BLaER1 (cell line): ENCODE results near the gene SLC22A23.

Experiments used
- H3K27ac ChIP-seq: shearing (Covaris generic); formaldehyde crosslinking; 2 replicates; pipeline ENCODE4 v1.8.1; 2022
- H3K27me3 ChIP-seq: shearing (Covaris generic); formaldehyde crosslinking; 2 replicates; pipeline ENCODE4 v1.8.1; 2022
- H3K36me3 ChIP-seq: shearing (Covaris generic); formaldehyde crosslinking; 2 replicates; pipeline ENCODE4 v1.8.1; 2022
- H3K4me1 ChIP-seq: shearing (Covaris generic); formaldehyde crosslinking; 2 replicates; pipeline ENCODE4 v1.8.1; 2022
- H3K4me2 ChIP-seq: shearing (Covaris generic); formaldehyde crosslinking; 2 replicates; pipeline ENCODE4 v1.8.1; 2022
- H3K4me3 ChIP-seq: shearing (Covaris generic); formaldehyde crosslinking; 2 replicates; pipeline ENCODE4 v1.8.1; 2022
- H3K9ac ChIP-seq: shearing (Covaris generic); formaldehyde crosslinking; 2 replicates; pipeline ENCODE4 v1.8.1; 2022
- H3K9me3 ChIP-seq: shearing (Covaris generic); formaldehyde crosslinking; 2 replicates; pipeline ENCODE4 v1.8.1; 2022
- H4K20me1 ChIP-seq: shearing (Covaris generic); formaldehyde crosslinking; 2 replicates; pipeline ENCODE4 v1.8.1; 2022
- Cebpa-rat ChIP-seq: shearing (Covaris generic); IDR thresholded peaks from 2 replicates; pipeline ENCODE4 v1.8.1; 2022

Gene SLC22A23

GRCh38 chr6:3322366-3322890 lies 134.4 kb downstream of the SLC22A23 start:
- no peak overlapping the region for H3K9ac ChIP-seq
- H3K27ac ChIP-seq, result no peak overlapping the region
- H3K4me1 ChIP-seq, result peaks cover 28% of the 10 kb centered on the region
- no peak for TF ChIP-seq Cebpa-rat
- no peaks in the 10 kb centered on the region for H3K9me3 ChIP-seq
- no peaks in the 10 kb centered on the region for H3K36me3 ChIP-seq
- no peaks in the 10 kb centered on the region for H3K27me3 ChIP-seq
- H3K4me3 ChIP-seq, result no peak overlapping the region
- no peaks in the 10 kb centered on the region for H4K20me1 ChIP-seq
- no peak overlapping the region for H3K4me2 ChIP-seq

GRCh38 chr6:3321875-3322274 lies 135.0 kb downstream of the SLC22A23 start:
- H3K27ac ChIP-seq, result no peak overlapping the region
- H3K9me3 ChIP-seq, result no peaks in the 10 kb centered on the region
- no peak overlapping the region for H3K9ac ChIP-seq
- H3K4me2 ChIP-seq, result no peak overlapping the region
- no peaks in the 10 kb centered on the region for H3K27me3 ChIP-seq
- no peaks in the 10 kb centered on the region for H4K20me1 ChIP-seq
- H3K4me3 ChIP-seq, result no peak overlapping the region
- peaks cover 28% of the 10 kb centered on the region for H3K4me1 ChIP-seq
- TF ChIP-seq Cebpa-rat, result no peak
- H3K36me3 ChIP-seq, result no peaks in the 10 kb centered on the region

GRCh38 chr6:3321042-3321441 lies 135.8 kb downstream of the SLC22A23 start:
- Histone ChIP-seq H3K27me3 (no peaks in the 10 kb centered on the region), H4K20me1 (no peaks in the 10 kb centered on the region), H3K27ac (no peak overlapping the region)

GRCh38 chr6:3320238-3320811 lies 136.5 kb downstream of the SLC22A23 start:
- Histone ChIP-seq H3K27me3 (no peaks in the 10 kb centered on the region), H3K4me3 (no peak overlapping the region), H3K9me3 (no peaks in the 10 kb centered on the region), H4K20me1 (no peaks in the 10 kb centered on the region), H3K4me1 (peaks cover 28% of the 10 kb centered on the region), H3K4me2 (no peak overlapping the region), H3K27ac (no peak overlapping the region), H3K9ac (no peak overlapping the region), H3K36me3 (no peaks in the 10 kb centered on the region)
- no peak for TF ChIP-seq Cebpa-rat

More at GRCh38 chr6:3321042-3321441, 135.8 kb downstream of the SLC22A23 start:
- Histone ChIP-seq H3K9me3 (no peaks in the 10 kb centered on the region), H3K9ac (no peak overlapping the region), H3K4me1 (peaks cover 28% of the 10 kb centered on the region), H3K36me3 (no peaks in the 10 kb centered on the region), H3K4me2 (no peak overlapping the region), H3K4me3 (no peak overlapping the region)
- TF ChIP-seq Cebpa-rat, result no peak

GRCh38 chr6:3319610-3320200 lies 137.1 kb downstream of the SLC22A23 start:
- TF ChIP-seq Cebpa-rat, result no peak
- no peaks in the 10 kb centered on the region for H3K36me3 ChIP-seq
- H4K20me1 ChIP-seq, result no peaks in the 10 kb centered on the region
- no peak overlapping the region for H3K27ac ChIP-seq
- no peaks in the 10 kb centered on the region for H3K27me3 ChIP-seq
- no peak overlapping the region for H3K4me2 ChIP-seq
- no peak overlapping the region for H3K9ac ChIP-seq
- H3K9me3 ChIP-seq, result no peaks in the 10 kb centered on the region
- no peak overlapping the region for H3K4me3 ChIP-seq
- peaks cover 28% of the 10 kb centered on the region for H3K4me1 ChIP-seq

GRCh38 chr6:3318821-3319540 lies 137.9 kb downstream of the SLC22A23 start:
- peak overlapping the region; percentile 68 for H3K4me2 ChIP-seq
- no peak overlapping the region for H3K9ac ChIP-seq
- no peaks in the 10 kb centered on the region for H3K27me3 ChIP-seq
- H3K9me3 ChIP-seq, result no peaks in the 10 kb centered on the region
- no peaks in the 10 kb centered on the region for H4K20me1 ChIP-seq
- H3K4me1 ChIP-seq, result peaks cover 21% of the 10 kb centered on the region
- no peak overlapping the region for H3K27ac ChIP-seq
- H3K36me3 ChIP-seq, result no peaks in the 10 kb centered on the region
- no peak overlapping the region for H3K4me3 ChIP-seq
- TF ChIP-seq Cebpa-rat, result no peak

GRCh38 chr6:3318226-3318625 lies 138.6 kb downstream of the SLC22A23 start:
- no peak overlapping the region for H3K9ac ChIP-seq
- no peaks in the 10 kb centered on the region for H3K36me3 ChIP-seq
- TF ChIP-seq Cebpa-rat, result no peak
- H3K4me2 ChIP-seq, result peak overlapping the region; percentile 68
- H3K27ac ChIP-seq, result no peak overlapping the region
- H4K20me1 ChIP-seq, result no peaks in the 10 kb centered on the region
- no peaks in the 10 kb centered on the region for H3K9me3 ChIP-seq
- peaks cover 16% of the 10 kb centered on the region for H3K4me1 ChIP-seq
- H3K4me3 ChIP-seq, result no peak overlapping the region
- H3K27me3 ChIP-seq, result no peaks in the 10 kb centered on the region

GRCh38 chr6:3317741-3318211 lies 139.1 kb downstream of the SLC22A23 start:
- H3K4me3 ChIP-seq, result no peak overlapping the region

GRCh38 chr6:3316818-3317217 lies 140.0 kb downstream of the SLC22A23 start:
- no peak overlapping the region for H3K4me3 ChIP-seq
- no peak for TF ChIP-seq Cebpa-rat
- H3K4me1 ChIP-seq, result peaks cover 21% of the 10 kb centered on the region
- H3K9me3 ChIP-seq, result no peaks in the 10 kb centered on the region
- H3K4me2 ChIP-seq, result no peak overlapping the region
- H4K20me1 ChIP-seq, result no peaks in the 10 kb centered on the region
- no peaks in the 10 kb centered on the region for H3K36me3 ChIP-seq
- no peaks in the 10 kb centered on the region for H3K27me3 ChIP-seq
- H3K9ac ChIP-seq, result no peak overlapping the region
- no peak overlapping the region for H3K27ac ChIP-seq

More at GRCh38 chr6:3317741-3318211, 139.1 kb downstream of the SLC22A23 start:
- no peak overlapping the region for H3K9ac ChIP-seq
- no peaks in the 10 kb centered on the region for H4K20me1 ChIP-seq
- H3K27ac ChIP-seq, result no peak overlapping the region
- H3K4me1 ChIP-seq, result peaks cover 17% of the 10 kb centered on the region
- H3K27me3 ChIP-seq, result no peaks in the 10 kb centered on the region
- H3K9me3 ChIP-seq, result no peaks in the 10 kb centered on the region
- no peaks in the 10 kb centered on the region for H3K36me3 ChIP-seq
- no peak for TF ChIP-seq Cebpa-rat
- peak overlapping the region; percentile 68 for H3K4me2 ChIP-seq

GRCh38 chr6:3316331-3316730 lies 140.5 kb downstream of the SLC22A23 start:
- no peak overlapping the region for H3K9ac ChIP-seq
- no peaks in the 10 kb centered on the region for H3K27me3 ChIP-seq
- no peak overlapping the region for H3K27ac ChIP-seq
- H3K4me2 ChIP-seq, result no peak overlapping the region
- peaks cover 21% of the 10 kb centered on the region for H3K4me1 ChIP-seq
- H3K4me3 ChIP-seq, result no peak overlapping the region
- no peak for TF ChIP-seq Cebpa-rat
- no peaks in the 10 kb centered on the region for H3K9me3 ChIP-seq
- H4K20me1 ChIP-seq, result no peaks in the 10 kb centered on the region
- no peaks in the 10 kb centered on the region for H3K36me3 ChIP-seq
